Kidney capillary endothelial cell (primary cell): ENCODE measurements around the gene PAPOLA.
A peak's percentile ranks its signal among the peaks of the same experiment; 100 is the strongest.

Source experiments
- DNase-seq: peaks from one replicate; pipeline ENCODE4 v3.0.0-alpha.2; 2018; ENCODE audit warnings: low spot score

PAPOLA gene

DNA sequence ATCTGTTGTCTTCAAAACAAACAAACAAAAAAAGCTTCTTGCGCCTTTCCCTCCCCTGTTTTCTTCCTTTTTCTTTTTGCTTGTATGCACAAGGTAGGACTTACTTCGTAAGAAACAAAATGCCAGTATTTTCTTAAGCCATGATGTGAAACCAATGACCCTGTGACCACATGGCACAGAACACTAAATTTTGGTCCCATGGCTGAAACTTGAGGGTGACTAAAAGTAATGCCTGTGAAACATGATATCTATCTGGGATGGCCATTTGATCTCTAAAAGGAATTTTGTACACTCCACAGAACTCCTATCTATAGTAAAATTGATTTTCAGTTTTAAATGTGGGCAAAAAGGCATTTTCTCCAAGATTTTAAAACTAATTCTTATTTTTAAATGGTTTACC, 63.6 kb downstream of the PAPOLA start:
- DNase-seq, result no peak

DNA sequence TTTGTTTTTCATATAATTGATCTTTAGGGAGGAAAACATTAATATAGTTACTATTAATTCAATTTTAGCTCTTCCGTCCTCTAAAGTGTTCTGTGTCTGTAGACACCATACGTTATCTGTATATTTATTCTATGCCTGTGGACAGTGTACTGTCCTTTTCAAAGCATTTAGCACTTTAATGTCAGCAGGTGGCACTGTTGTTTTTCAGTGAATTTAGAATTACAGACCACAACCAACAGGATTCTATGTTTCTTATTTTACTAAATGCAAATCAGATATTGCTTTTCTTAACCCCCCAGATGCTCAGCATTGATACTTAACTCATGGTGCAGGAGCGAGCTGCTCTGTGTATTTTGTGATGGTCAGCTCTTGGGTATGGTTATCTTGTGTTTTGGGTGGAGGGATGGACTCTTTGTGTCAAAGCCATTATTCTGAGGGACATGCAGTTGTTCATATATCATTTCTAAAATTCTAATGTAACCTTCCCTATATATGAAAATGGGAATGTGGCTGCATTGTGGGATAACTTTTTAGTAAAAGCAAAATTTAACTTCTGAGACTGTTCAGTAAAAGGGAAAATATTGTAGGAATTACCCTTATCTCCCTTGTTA, 65.2 kb downstream of the PAPOLA start:
- peak; percentile 38 for DNase-seq

GRCh38 chr14:96568621-96569020, 66.4 kb downstream of the PAPOLA start:
- no peak for DNase-seq

DNA sequence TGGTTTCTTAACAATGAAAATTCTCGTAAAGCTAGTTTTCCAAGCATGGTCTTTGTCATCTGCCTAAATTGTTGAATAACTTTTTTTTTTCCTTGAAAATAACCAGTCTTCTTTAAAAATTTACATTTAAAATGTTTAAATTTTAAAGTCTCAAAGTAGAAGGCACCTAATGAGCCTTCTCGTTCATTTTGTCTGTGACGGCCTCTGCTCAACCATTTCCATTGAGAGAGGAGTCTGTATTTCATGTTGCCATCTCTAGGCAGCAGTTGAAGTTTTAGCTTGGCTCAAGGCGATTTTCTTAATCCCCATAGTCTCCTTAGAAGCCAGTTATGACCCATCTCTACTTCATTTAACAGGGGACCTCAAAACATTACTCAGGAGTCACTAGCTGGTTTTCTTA, 69.1 kb downstream of the PAPOLA start:
- DNase-seq, result no peak

DNA sequence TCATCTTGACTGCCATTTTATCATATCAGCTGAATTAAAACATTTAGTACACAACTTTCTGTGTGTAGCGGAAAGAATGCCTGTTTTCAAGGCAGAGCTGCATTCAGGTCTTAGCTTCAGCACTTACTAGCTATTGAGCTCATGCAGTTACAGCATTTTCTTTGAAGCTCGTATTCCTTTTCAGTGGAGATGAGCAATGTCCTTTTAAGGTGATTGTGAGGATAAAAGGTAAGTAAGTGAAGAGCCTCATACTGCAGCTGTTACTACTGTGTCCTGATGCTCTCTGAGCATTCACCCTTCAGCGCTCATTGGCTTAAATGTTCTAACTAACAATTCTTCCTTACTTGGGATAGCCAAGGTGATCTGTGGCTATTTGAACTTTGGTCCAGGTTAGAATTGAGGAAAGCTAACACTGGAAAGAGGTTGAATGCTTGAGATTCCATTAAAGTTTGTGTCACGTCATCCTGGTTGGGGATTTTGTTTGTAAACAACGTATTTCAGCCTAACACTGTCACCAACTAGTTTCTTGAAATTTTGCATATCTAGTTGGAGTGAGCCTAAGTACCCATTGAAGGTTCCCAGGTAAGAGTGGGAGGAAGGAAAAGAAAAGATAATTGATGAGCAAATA, 71.4 kb downstream of the PAPOLA start:
- DNase-seq, result no peak

GRCh38 chr14:96574171-96574632, 72.0 kb downstream of the PAPOLA start:
- no peak for DNase-seq

DNA sequence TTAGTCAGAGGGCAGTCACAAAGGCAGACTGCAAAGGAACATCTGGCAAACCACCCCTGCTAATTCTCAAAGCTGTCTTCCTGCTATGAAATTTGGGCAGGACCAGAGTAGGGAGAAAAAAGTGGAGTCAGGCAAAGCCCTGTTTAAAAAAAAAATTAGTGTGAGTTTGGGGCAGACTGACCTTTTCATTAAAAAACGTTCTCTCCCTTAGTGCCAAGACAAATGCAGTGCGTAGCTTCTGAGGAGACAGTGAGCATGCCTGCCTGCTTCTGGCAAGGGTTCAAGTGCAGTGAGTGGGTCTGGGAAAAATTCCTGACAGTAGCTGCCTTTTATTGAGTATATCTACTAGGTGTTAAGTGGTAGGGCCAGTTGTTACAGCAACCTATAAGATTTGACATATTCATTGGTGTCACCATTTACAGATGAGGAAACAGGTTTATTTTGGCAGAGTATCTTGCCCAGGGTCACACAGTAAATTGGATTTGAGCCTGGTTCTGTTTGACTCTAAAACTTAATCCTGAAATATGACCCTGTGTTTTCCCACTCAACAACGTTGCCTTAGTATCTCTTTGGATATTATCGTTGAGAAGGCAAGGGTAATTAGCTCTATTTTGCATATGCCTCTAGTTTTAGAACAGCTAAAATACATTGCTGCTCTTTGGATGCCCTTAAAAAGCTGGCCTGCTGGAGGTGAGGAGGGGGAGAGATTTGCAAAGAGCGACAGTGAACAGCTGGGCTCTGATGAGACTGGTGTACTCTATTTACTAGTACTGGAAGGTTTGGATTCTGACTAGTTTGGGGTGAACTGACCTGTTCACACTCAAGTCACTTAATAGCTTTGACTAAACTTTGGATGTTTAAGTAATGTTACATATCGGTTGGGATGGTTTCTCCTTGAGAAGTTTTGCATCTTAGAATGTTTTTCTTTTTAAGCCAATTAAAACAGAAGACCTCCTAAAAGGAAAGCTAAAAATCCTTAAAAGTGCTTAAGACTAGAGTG, 72.8 kb downstream of the PAPOLA start:
- DNase-seq, result no peak

GRCh38 chr14:96576359-96576758, 74.2 kb downstream of the PAPOLA start:
- DNase-seq, result no peak

DNA sequence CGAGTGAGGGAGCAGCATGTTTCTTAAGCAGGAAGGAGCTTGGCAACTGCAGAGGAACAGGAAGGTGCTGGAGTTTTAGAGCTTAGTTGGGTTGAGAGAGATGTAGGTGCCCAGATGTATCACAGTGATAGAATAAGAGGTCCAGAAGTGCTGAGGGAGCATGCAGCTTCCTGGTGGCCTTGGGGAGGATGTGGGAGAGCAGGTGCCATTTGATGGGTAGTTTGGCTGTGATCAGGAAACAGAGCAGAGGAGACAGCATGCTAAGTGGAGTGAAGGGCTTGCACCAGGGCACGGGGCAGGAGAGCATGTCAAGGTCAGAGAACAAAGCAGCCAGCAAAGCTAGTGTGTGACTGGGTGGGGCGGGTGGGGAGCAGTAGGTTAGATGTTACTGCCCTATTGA, 74.8 kb downstream of the PAPOLA start:
- DNase-seq, result no peak

DNA sequence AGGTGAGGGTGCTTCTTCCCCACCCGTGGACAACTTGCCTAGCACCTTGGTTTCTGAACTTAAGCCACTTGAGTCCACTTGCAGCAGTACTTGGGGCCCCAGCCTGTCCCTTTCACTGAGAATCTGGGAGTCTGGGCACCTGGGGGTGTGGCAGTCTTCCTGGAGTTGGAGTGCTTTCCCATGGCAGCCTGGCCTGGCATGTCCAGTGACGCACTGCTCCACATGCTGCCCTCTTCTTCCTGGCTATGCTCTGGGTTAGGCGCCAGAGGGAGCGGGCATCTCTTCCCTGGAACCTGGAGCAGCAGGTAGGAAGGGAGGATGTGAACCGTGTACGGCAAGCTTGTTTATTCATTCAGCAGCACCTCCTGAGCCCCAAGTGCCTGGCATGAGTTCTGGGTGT, 76.4 kb downstream of the PAPOLA start:
- no peak for DNase-seq

- DNase-seq, result no peak
Measured at GRCh38 chr14:96579358-96579757, 77.2 kb downstream of the PAPOLA start.

- DNase-seq, result no peak
Measured at GRCh38 chr14:96579855-96580254, 77.7 kb downstream of the PAPOLA start.

- no peak for DNase-seq
Measured at GRCh38 chr14:96580566-96580965, 78.4 kb downstream of the PAPOLA start.

- no peak for DNase-seq
Measured at GRCh38 chr14:96581026-96581425, 78.8 kb downstream of the PAPOLA start.

GRCh38 chr14:96581902-96582301, 79.7 kb downstream of the PAPOLA start:
- no peak for DNase-seq

DNA sequence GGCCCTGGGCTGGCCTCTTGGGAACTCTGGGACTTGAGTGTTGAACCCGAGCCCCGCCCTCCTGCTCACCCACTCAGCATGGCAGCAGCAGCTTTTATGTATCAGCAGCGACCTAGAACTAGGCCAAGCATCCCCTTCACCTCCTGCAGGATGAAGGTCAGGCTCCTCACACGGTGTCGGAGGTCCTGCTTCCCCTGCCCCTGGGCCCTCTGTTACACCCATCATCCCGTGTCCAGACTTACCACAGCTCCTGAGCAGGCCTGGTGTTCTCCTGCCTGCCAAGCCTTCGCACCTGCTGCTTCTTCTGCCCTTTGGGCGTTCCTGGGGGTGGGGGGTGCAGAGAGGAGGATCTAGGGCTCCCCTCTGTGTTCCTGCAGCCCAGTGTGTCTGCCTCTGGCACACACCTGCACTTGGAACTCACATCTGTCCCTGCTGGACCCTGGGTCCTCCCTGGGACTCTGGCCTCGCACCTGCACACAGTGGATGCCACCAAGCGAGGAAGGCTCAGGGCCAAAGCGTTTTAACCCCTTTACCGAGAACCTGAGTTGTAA, 80.3 kb downstream of the PAPOLA start:
- DNase-seq, result no peak

GRCh38 chr14:96582995-96583394, 80.8 kb downstream of the PAPOLA start:
- DNase-seq, result no peak

DNA sequence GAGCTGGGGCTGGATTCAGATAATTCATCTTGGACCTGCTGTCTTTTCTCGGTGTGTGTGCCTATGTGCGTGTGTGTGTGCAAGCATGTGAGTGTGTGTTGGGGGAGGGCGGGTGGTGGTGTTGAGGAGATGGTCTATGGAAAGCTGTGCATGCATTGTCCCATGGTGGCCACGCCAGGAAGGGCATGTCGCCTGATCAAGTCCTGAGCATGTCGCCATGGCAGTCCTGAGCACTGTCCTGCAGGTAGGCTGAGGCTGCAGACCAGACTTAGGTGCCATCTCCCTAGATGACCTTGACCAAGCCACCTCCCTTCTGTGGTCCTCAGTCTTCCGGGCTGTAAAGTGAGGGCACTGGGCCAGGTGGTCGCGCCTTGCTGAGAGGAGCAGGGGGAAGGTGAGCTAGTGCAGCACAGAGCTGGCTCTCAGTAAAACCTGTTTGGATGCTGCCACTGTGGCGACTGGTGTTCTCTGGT, 81.4 kb downstream of the PAPOLA start:
- no peak for DNase-seq

DNA sequence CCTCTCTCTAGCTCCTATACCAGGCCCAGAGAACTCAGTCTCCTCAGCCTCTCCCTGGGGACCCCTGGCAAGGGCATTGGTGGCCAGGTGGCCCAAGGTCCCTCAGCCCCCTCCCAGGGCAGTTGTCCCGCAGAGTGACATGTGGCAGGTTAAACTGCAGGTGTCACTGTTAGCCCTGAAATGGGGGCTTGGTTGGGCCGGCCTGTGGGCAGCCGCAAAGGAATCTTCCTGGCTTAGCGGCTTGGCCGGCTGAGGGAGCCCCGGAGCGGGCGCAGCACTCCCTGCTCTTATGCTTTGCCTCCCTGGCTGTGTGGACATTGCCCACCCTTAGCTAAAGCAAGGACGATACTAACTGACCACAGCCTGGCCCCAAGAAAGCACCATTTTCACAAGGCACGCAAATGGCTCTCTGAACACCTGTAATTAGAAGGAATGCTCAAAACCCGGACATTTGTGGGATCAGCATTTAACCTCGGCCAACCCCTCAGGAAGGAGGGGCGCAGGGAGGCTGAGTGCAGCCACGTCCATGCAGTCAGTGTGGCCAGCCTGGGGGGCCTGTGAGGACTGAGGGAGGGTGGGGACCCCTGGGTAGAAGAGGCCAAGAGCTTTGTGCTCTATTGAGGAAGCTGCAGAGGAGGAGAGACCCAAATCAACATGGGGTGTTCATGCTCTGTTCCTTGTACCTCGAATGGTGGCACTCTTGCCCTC, 82.2 kb downstream of the PAPOLA start:
- DNase-seq, result peak; percentile 31

DNA sequence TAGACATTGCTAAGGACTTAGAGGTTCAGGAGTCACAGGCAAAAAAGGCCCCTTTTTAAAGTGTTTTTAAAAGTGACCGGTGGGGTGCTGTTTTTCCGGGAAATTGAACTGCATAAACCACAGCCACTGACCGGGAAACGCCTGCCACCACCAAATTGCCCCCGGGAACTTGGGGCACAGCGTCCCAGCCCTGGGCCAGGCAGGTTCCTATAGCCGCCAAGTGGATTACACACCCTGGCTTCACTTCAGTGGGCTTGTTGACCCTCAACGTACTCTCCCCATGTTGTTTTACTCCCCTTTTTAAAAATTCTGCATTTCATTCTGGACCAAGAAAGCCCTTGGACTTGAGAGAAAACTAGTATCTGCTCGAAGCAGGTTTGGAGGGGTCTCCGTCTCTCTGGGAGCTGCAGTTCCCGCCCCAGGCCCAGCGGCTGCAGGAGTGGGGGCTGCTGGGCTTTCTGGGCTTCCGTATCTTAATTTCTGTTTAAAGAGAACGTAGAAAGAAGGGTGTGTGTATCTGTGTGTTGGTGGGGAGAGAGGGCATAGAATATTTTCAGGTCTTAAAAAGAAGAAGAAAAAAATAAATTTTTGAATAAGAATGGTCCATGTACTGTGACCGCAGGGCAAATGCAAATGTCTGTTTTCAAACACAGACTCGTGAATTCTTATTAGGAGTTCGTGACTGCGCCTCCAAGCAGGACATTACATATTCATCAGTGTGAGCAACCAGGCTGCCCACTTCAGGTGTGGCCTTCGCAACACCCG, 82.9 kb downstream of the PAPOLA start:
- DNase-seq, result no peak

GRCh38 chr14:96585672-96586013, 83.5 kb downstream of the PAPOLA start:
- no peak for DNase-seq
